Measurements from ENCODE around the gene ZGLP1.

GRCh38 chr19:10299545-10300458 is 9.8 kb downstream of the ZGLP1 start:
- no peak for TF ChIP-seq CTCF (optimal IDR thresholded peaks at IDR 0.05 in 1 of 3, IDR thresholded peaks at IDR 0.05 in 1 of 3, conservative IDR thresholded peaks at IDR 0.05 in 1 of 3; ENCODE audit: extremely low read depth in 1 of 3, insufficient read depth in 2 of 3, low read length in 3 of 3)
- no peak for TF ChIP-seq EZH2 (IDR thresholded peaks at IDR 0.05; ENCODE audit: low read length)
